ENCODE data around the gene IDE.

The IDE gene

GRCh38 chr10:92434385-92434784 lies 139.5 kb downstream of the IDE start:
- TF ChIP-seq TAF1 (IDR thresholded peaks at IDR 0.05; ENCODE audit: borderline replicate concordance, insufficient read depth, low read length) (no peak), FOXP2 (optimal IDR thresholded peaks at IDR 0.05; ENCODE audit: borderline replicate concordance, extremely low read depth, extremely low read length, insufficient read depth) (no peak), REST (IDR thresholded peaks at IDR 0.05; ENCODE audit: insufficient read depth in 1 of 2, low read depth in 2 of 2, low read length in 2 of 2) (no peak), SIN3A (IDR thresholded peaks at IDR 0.05; ENCODE audit: borderline replicate concordance, insufficient read depth, low read length) (no peak), POLR2AphosphoS5 (IDR thresholded peaks at IDR 0.05; ENCODE audit: low read depth, low read length) (no peak)

GRCh38 chr10:92432596-92432995 lies 141.3 kb downstream of the IDE start:
- TF ChIP-seq FOXP2 (optimal IDR thresholded peaks at IDR 0.05; ENCODE audit: borderline replicate concordance, extremely low read depth, extremely low read length, insufficient read depth): no peak
- no peak for TF ChIP-seq REST (IDR thresholded peaks at IDR 0.05; ENCODE audit: insufficient read depth in 1 of 2, low read depth in 2 of 2, low read length in 2 of 2)
- no peak for TF ChIP-seq POLR2AphosphoS5 (IDR thresholded peaks at IDR 0.05; ENCODE audit: low read depth, low read length)
- TF ChIP-seq TAF1 (IDR thresholded peaks at IDR 0.05; ENCODE audit: borderline replicate concordance, insufficient read depth, low read length): no peak

GRCh38 chr10:92430103-92430502 lies 143.8 kb downstream of the IDE start:
- no peak for TF ChIP-seq POLR2AphosphoS5 (IDR thresholded peaks at IDR 0.05; ENCODE audit: low read depth, low read length)
- TF ChIP-seq TAF1 (IDR thresholded peaks at IDR 0.05; ENCODE audit: borderline replicate concordance, insufficient read depth, low read length): no peak
- TF ChIP-seq SIN3A (IDR thresholded peaks at IDR 0.05; ENCODE audit: borderline replicate concordance, insufficient read depth, low read length): no peak
- no peak for TF ChIP-seq FOXP2 (optimal IDR thresholded peaks at IDR 0.05; ENCODE audit: borderline replicate concordance, extremely low read depth, extremely low read length, insufficient read depth)
- TF ChIP-seq REST (IDR thresholded peaks at IDR 0.05; ENCODE audit: insufficient read depth in 1 of 2, low read depth in 2 of 2, low read length in 2 of 2): no peak

GRCh38 chr10:92421550-92421949 lies 152.3 kb downstream of the IDE start:
- TF ChIP-seq TAF1 (IDR thresholded peaks at IDR 0.05; ENCODE audit: borderline replicate concordance, insufficient read depth, low read length) (no peak), POLR2AphosphoS5 (IDR thresholded peaks at IDR 0.05; ENCODE audit: low read depth, low read length) (no peak), FOXP2 (optimal IDR thresholded peaks at IDR 0.05; ENCODE audit: borderline replicate concordance, extremely low read depth, extremely low read length, insufficient read depth) (no peak), REST (IDR thresholded peaks at IDR 0.05; ENCODE audit: insufficient read depth in 1 of 2, low read depth in 2 of 2, low read length in 2 of 2) (no peak)
